HG02642 (cell line): ENCODE measurements around the gene ZNF17.

ENCODE experiments used
- ATAC-seq: cut with Tn5 transposase; IDR thresholded peaks from one replicate; pipeline ENCODE4 v1.9.1; 2021; ENCODE audit warnings: mild to moderate bottlenecking; ENCODE audit not compliant: unreplicated experiment, poor library complexity

ZNF17 gene

DNA sequence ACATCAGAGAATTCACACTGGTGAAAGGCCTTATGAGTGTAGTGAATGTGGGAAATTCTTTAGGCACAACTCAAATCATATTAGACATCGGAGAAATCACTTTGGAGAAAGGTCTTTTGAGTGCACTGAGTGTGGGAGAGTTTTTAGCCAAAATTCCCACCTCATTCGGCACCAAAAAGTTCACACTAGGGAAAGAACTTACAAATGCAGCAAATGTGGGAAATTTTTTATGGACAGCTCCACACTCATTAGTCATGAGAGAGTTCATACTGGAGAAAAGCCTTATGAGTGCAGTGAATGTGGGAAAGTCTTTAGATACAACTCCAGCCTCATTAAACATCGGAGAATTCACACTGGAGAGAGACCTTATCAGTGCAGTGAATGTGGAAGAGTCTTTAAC lies 10.1 kb downstream of the ZNF17 start:
- ATAC-seq, result no peak

DNA sequence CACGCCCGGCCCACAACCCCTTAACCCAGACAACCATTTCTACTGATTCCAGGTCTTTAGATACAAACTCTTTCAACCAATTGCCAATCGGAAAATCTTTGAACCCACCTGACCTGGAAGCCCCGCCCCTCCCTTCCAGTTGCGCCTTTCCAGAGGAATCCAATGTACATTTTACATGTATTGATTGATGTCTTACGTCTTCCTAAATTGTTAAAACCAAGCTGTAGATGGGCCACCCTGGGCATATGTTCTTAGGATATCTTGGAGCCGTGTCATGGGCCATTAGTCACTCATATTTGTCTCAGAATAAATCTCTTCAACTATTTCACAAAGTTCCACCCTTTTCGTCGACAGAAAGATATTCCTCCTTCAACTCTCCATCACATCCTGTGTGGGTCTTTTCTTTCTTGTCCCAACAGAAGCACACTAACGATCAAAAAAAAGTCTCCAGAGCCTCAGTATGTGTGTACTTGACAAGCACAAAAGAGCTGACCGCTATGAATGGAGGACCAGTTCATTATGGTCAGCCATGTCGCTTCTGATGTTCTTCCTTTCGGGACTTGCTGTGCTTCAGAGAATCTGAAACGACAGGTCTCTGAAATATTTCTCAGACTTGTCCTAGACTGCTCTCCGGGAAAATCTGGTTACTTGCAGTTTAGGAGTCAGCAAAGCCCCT lies 23.6 kb downstream of the ZNF17 start:
- ATAC-seq, result peak; percentile 15

- peak; percentile 97 for ATAC-seq
These were observed 24.4 kb downstream of the ZNF17 start, which contains the start of gene ZNF749 for GRCh38 chr19:57435062-57435978. TSS of gene ZNF749 (plus strand) at chr19:57435325. CDS start at chr19:57435579, 254 bp downstream.

DNA sequence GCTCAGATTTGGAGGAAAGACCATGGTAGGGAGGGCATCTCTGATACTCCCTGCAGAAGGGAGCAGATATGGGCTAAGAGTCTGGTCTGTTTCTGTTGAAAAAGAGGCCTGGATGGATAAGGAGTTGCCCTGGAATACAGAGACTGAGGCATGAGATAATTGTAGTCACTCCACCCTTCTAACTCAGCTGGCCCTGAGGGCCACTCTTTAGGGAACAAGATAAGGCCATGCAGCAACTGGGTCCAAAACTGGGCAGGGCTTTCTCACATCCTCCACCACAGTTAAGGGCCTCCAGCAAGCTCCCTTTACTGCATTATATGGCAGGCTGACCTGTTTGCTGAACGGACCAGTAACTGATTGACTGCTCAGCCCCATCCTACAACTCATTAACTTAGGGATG lies 25.5 kb downstream of the ZNF17 start:
- no peak for ATAC-seq

GRCh38 chr19:57437931-57438330 lies 27.0 kb downstream of the ZNF17 start:
- ATAC-seq, result no peak

DNA sequence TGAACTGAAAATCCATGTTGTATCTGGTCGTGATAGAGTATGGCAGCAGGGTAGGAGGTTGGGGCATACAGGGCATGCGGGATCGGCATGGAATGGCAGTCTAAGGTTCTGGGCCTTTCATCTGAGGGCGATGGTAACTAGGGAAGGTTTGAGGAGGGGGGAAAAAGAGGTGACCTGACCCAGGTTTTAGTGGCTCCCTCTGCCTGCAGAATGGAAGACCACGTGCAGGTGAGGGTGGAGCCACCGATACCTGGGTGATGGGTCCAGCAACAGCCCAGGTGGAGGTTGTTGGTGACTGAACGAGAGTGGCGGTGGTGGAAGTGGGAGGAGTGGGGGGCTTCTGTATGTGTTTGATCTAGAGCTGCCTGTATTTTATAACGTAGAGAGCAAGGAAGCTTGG lies 28.0 kb downstream of the ZNF17 start:
- ATAC-seq, result no peak

- no peak for ATAC-seq
These were observed 31.2 kb downstream of the ZNF17 start for GRCh38 chr19:57441979-57442752.

DNA sequence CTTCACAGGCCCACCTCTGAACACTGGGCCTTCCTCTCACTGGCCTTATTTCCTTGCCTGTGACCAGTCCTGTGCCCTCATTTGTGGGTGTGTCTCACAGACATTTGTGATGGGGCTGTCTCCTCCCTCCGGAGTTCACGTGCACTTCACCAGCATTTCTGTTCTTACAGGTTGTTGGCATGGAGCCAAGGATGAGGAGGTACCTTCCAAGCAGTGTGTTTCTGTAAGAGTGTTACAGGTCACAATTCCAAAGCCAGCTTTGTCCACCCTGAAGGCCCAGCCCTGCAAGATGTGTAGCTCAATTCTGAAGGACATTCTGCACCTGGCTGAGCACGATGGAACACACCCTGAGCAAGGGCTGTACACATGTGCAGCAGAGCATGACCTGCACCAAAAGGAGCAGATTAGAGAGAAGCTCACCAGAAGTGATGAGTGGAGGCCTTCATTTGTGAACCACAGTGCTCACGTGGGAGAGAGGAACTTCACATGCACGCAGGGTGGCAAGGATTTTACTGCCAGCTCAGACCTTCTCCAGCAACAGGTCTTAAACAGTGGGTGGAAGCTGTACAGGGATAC lies 32.2 kb downstream of the ZNF17 start:
- no peak for ATAC-seq

DNA sequence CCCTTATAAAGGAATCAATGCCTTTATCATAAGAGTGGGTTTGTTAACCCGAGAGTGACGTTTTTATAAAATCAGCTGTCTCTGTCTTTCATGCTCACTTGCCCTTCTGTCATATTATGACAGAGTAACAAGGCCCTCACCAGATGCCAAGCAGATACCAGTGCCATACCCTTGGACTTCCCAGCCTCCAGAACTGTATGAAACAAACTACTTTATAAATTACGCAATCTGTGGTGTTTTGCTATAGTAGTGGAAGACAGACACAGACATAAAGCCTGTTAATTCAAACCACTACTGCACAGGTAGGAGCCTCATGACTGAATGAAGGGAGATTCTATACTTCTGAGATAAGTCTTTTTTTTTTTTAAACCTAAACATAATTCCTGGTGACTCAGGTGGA lies 41.3 kb downstream of the ZNF17 start:
- ATAC-seq, result no peak

DNA sequence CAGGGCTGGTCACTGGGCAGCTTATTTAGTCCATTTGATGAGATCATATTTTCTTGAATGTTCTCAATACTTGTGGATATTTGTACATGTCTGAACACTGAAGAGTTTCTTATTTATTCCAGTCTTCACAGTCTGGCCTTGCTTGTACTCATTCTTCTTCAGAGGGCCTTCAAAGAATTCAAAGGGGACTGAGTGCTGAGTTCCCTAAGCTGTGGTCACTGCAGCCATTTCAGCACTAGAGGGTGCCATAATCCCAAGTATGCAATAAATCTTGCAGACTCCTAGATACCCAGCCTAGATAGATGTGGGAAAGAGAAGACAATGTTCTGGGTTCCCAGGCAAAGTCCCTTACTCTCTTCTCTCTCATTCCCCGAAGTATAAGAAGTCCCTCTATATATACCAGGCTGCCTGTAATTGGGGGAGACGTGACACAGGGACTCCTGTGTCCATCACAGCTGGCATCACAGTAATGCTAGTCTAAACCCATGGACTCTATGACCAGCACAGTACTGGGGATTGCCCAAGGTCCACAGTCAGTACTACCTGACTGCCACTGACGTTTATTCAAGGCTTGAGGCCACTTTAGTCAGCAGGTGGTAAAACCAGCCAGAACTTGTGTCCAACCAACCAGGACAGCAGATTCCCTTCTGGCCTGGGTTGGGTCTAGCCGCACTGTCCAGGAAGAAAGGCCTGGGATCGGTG lies 54.9 kb downstream of the ZNF17 start:
- no peak for ATAC-seq

GRCh38 chr19:57466489-57466888 lies 55.5 kb downstream of the ZNF17 start:
- ATAC-seq, result no peak
